ENCODE results near the gene MRAS.

Gene MRAS

GRCh38 chr3:138438896-138439295, 90.5 kb downstream of the MRAS start:
- H3K9me3 ChIP-seq (ENCODE audit: control insufficient read depth, insufficient read depth, low read depth, low read length), result no peaks in the 10 kb centered on the region
- ChIA-PET POLR2A (no interaction called here), CTCF (interaction anchor here (1.0 kb wide), 1 partner anchor 21 kb away, joined by 3 read pairs; no protein-coding TSS in a partner anchor)
- H3K4me3 ChIP-seq (ENCODE audit: low read depth, low read length), result no peak overlapping the region
- TF ChIP-seq ZNF114 (tag by site-specific recombination; IDR thresholded peaks at IDR 0.05), result no peak
- TF ChIP-seq REST (tag by site-specific recombination; IDR thresholded peaks at IDR 0.05), result no peak
- TF ChIP-seq ZNF560 (tag by site-specific recombination; IDR thresholded peaks at IDR 0.05; ENCODE audit: borderline replicate concordance), result no peak
- 0 out of 2 replicates have a peak, but pooled peaks have one; percentile 14 for TF ChIP-seq PRDM10 (tag by site-specific recombination; IDR thresholded peaks at IDR 0.05)
- TF ChIP-seq ZNF626 (tag by site-specific recombination; IDR thresholded peaks at IDR 0.05), result no peak
- no peak for TF ChIP-seq ZNF629 (tag by site-specific recombination; IDR thresholded peaks at IDR 0.05)
- no peak for TF ChIP-seq ZBTB7A (tag by site-specific recombination; IDR thresholded peaks at IDR 0.05; ENCODE audit: low read depth)
- no peak for TF ChIP-seq ZNF155 (tag by site-specific recombination; IDR thresholded peaks at IDR 0.05)
- H3K4me1 ChIP-seq (ENCODE audit: control insufficient read depth, insufficient read depth, low read length), result no peaks in the 10 kb centered on the region
- H3K36me3 ChIP-seq (ENCODE audit: control insufficient read depth in 2 of 2, insufficient read depth in 1 of 2, low read length in 2 of 2), result no peaks in the 10 kb centered on the region
- no peak overlapping the region for H3K27ac ChIP-seq (ENCODE audit: extremely low read depth, low read depth, low read length)

GRCh38 chr3:138439646-138440045, 91.3 kb downstream of the MRAS start:
- H3K4me1 ChIP-seq (ENCODE audit: control insufficient read depth, insufficient read depth, low read length), result no peaks in the 10 kb centered on the region
- no peak overlapping the region for H3K27ac ChIP-seq (ENCODE audit: extremely low read depth, low read depth, low read length)
- H3K9me3 ChIP-seq (ENCODE audit: control insufficient read depth, insufficient read depth, low read depth, low read length), result no peaks in the 10 kb centered on the region
- POLR2A ChIA-PET, result no interaction called here
- TF ChIP-seq ZNF704 (tag by site-specific recombination; IDR thresholded peaks at IDR 0.05) (no peak), ZNF140 (tag by site-specific recombination; IDR thresholded peaks at IDR 0.05) (no peak), BCL11B (tag by site-specific recombination; IDR thresholded peaks at IDR 0.05; ENCODE audit: low read depth) (no peak), PATZ1 (tag by site-specific recombination; IDR thresholded peaks at IDR 0.05) (no peak), ZNF248 (tag by site-specific recombination; IDR thresholded peaks at IDR 0.05) (no peak), ZNF148 (tag by site-specific recombination; IDR thresholded peaks at IDR 0.05; ENCODE audit: borderline replicate concordance) (no peak), SCRT2 (tag by site-specific recombination; IDR thresholded peaks at IDR 0.05) (no peak), ZNF24 (tag by site-specific recombination; IDR thresholded peaks at IDR 0.05) (no peak), KLF17 (tag by site-specific recombination; IDR thresholded peaks at IDR 0.05) (no peak), HOXC10 (CRISPR knock-in tag; IDR thresholded peaks at IDR 0.05) (no peak), YY1 (tag by site-specific recombination; IDR thresholded peaks at IDR 0.05) (no peak), ZBTB8A (tag by site-specific recombination; IDR thresholded peaks at IDR 0.05) (no peak)
- CTCF ChIA-PET, result interaction anchor here (1.5 to 4.1 kb wide), 2 partner anchors 22 to 484 kb away, joined by 4 to 23 read pairs; no protein-coding TSS in a partner anchor
- no peak overlapping the region for H3K4me3 ChIP-seq (ENCODE audit: low read depth, low read length)
- H3K36me3 ChIP-seq (ENCODE audit: control insufficient read depth in 2 of 2, insufficient read depth in 1 of 2, low read length in 2 of 2), result no peaks in the 10 kb centered on the region

Measured in HEK293 (cell line).